ENCODE data around the gene CCDC9B. TPM values are rescaled to one million over a fixed set of nuclear protein-coding genes. Genes with fewer than 3 reads are reported as not detected.

CCDC9B gene
- total RNA-seq, 4 donors from 2014 or later = 28.0 to 105 (median 66.7) TPM

DNA sequence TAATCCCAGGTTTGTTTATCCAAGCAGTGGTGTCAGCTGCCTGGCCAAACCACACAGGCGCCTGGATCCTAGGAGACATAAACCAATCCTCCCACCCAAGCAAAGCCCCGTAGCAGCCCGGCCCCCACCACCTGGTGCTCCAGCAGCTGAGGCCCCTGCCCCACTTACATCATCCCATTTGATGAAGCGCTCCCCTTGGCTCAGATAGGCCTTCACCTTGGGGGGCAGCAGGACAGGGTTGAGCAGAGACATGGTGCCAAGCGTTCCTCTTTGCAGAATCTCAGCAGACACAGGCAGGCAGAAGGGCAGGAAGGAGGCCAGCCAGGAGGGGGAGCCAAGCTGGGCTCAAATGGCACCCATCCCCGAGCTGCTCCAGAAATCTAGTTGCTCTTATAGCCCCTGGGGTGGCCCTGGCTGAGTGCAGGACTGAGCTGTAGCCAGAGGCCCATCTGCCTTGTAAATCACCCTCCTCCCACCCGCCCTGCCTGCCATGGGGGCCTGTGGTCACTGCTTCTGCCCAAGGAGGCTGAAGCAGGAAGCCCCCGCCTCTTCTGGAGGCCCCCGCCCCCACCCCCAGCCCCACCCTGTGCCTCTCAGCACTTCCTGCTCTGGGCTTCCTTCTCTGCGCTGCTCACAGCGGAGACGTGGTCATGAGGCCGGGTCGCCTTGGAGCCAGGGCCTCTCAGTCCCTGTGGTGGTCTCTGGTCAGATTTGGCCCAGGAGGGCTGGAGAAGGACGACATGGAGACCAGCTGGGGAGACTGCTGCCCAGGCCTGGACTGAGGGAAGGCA, 33.1 kb downstream of the CCDC9B start, which contains the start of gene PLCB2:
Gene PLCB2, minus strand, starts transcription at position 515 of the 791 bp plus-strand sequence. Its CDS starts 263 bp downstream, at position 252.
- Histone ChIP-seq H3K27ac (peak within 1 kb of the TSS in 2 of 4 donors; percentile 14 to 65), H3K27me3 (peaks cover 10% of the 10 kb centered on the region), H3K4me3 (peak within 1 kb of the TSS in 1 of 2 donors; percentile 40), H3K36me3 (no peaks in the 10 kb centered on the region), H3K4me1 (peaks cover 0 to 10% (median 0%) of the 10 kb centered on the region in 3 donors), H3K9me3 (no peaks in the 10 kb centered on the region)
- ATAC-seq = peak; percentile 55
- WGBS, 2 donors (ENCODE audit: low coverage in 1 of 2) = 54 to 60% methylated on average over 1 to 4 of the region's 15 CpGs
- TF ChIP-seq POLR2AphosphoS5 (IDR thresholded peaks at IDR 0.05) (no peak), EP300 (IDR thresholded peaks at IDR 0.05) (no peak), POLR2A (IDR thresholded peaks at IDR 0.05) (no peak)
- TF ChIP-seq, protein P1, sequence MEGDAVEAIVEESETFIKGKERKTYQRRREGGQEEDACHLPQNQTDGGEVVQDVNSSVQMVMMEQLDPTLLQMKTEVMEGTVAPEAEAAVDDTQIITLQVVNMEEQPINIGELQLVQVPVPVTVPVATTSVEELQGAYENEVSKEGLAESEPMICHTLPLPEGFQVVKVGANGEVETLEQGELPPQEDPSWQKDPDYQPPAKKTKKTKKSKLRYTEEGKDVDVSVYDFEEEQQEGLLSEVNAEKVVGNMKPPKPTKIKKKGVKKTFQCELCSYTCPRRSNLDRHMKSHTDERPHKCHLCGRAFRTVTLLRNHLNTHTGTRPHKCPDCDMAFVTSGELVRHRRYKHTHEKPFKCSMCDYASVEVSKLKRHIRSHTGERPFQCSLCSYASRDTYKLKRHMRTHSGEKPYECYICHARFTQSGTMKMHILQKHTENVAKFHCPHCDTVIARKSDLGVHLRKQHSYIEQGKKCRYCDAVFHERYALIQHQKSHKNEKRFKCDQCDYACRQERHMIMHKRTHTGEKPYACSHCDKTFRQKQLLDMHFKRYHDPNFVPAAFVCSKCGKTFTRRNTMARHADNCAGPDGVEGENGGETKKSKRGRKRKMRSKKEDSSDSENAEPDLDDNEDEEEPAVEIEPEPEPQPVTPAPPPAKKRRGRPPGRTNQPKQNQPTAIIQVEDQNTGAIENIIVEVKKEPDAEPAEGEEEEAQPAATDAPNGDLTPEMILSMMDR (IDR thresholded peaks at IDR 0.05) = no peak

DNA sequence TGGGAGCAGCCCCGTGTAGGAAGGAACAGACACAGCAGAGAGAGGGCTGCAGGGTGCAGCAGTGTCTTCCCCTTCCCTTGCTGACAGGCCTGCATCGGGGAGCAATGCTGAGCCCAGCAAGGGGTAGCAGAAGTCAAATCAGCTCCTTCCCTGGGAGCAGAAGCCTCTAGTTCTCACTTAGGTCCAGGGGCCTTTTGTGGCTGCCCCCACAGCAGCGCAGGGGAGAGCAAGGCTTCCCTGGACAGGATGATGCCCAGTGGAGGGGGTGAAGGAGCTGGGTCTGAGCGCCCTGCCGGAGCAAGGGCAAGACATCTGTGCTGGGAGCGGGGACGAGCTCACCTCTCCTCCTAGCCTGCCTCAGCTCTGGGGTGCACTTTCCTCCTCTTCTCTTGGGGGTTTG, 33.8 kb downstream of the CCDC9B start:
- Histone ChIP-seq H3K4me1 (peaks cover 0 to 10% (median 0%) of the 10 kb centered on the region in 3 donors), H3K4me3 (peak overlapping the region in 1 of 2 donors; percentile 40), H3K36me3 (no peaks in the 10 kb centered on the region), H3K27ac (peak overlapping the region in 1 of 4 donors; percentile 65), H3K27me3 (peaks cover 14% of the 10 kb centered on the region), H3K9me3 (no peaks in the 10 kb centered on the region)
- WGBS, 2 donors (ENCODE audit: low coverage in 1 of 2) = no CpG with 5 or more reads among the region's 7 CpGs
- no peak for ATAC-seq
- TF ChIP-seq EP300 (IDR thresholded peaks at IDR 0.05) = no peak
- no peak for TF ChIP-seq POLR2A (IDR thresholded peaks at IDR 0.05)
- TF ChIP-seq, protein P1 (IDR thresholded peaks at IDR 0.05) = no peak
- no peak for TF ChIP-seq POLR2AphosphoS5 (IDR thresholded peaks at IDR 0.05)

DNA sequence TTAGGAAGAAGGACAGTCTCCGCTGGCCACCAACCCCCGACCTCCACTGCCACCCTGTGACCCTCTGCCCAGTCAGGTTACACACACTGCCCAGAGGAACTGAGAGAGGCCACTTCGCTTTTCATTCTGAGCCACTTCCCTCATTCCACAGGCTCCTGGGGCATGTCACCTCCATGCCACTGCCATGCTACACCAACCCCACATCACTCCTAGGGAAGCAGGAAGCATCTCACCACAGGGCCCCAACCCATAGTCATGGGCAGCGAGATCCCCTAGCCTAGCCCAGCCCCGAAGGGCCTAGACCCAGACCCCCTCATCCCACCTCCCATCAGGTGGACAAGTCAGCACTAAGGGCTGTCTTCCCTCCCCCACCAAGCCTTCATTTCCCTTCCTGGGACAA, 34.4 kb downstream of the CCDC9B start:
- peaks cover 14% of the 10 kb centered on the region for H3K27me3 ChIP-seq
- peak overlapping the region in 1 of 2 donors; percentile 40 for H3K4me3 ChIP-seq
- H3K4me1 ChIP-seq = peaks cover 0 to 10% (median 0%) of the 10 kb centered on the region in 3 donors
- no peak for ATAC-seq
- TF ChIP-seq, protein P1 (IDR thresholded peaks at IDR 0.05) = no peak
- TF ChIP-seq POLR2AphosphoS5 (IDR thresholded peaks at IDR 0.05) (no peak), POLR2A (IDR thresholded peaks at IDR 0.05) (no peak)
- H3K36me3 ChIP-seq = no peaks in the 10 kb centered on the region
- H3K9me3 ChIP-seq = no peaks in the 10 kb centered on the region
- WGBS, 2 donors (ENCODE audit: low coverage in 1 of 2) = 50 to 100% methylated on average over 1 to 2 of the region's 5 CpGs
- H3K27ac ChIP-seq = no peak overlapping the region

DNA sequence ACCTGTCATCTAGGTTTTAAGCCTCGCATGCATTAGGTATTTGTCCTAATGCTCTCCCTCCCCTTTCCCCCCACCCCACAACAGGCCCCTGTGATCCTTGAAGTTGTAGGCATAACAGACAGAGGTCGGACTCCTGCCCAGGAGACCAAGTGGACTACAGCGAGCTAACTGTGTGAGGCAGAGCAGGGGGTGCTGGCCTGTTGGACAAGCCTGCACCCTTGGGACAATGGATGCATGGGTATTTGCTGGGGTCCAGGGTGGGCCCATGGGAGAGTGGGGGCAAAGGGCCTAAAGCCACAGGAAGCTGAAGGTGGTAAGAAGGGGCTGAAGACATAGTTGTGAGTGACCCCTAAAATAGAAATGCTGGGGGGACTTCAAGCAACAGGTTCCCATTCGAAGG, 35.5 kb downstream of the CCDC9B start:
- Histone ChIP-seq H3K27me3 (peaks cover 14% of the 10 kb centered on the region), H3K4me1 (peaks cover 0 to 10% (median 0%) of the 10 kb centered on the region in 3 donors), H3K4me3 (no peak overlapping the region), H3K27ac (no peak overlapping the region), H3K9me3 (peaks cover 0 to 8% (median 0%) of the 10 kb centered on the region in 3 donors), H3K36me3 (no peaks in the 10 kb centered on the region)
- TF ChIP-seq EP300 (IDR thresholded peaks at IDR 0.05) = no peak
- TF ChIP-seq POLR2AphosphoS5 (IDR thresholded peaks at IDR 0.05) = no peak
- WGBS, 2 donors (ENCODE audit: low coverage in 1 of 2) = 80 to 100% methylated on average over 1 of the region's 4 CpGs
- ATAC-seq = no peak

DNA sequence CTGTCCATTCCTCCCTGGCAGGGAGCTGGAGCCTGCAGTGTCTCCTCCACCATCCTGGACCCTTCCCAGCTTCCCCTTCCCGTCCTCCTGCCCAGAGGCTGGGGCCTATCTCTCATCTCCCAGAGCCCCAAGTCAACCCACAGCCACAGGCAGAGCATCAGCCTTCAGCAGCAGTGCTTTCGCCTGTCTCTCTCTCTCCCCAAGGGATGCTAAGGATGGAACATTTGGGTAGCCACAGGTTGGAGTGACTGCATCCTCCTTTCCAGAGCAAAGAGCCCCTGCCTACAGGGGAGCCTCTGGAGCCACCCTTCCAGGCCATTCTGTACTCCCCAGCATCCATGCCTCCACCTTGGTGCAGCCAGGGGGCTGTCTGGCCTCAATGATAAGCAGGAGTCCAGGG, 37.2 kb downstream of the CCDC9B start:
- no peak for TF ChIP-seq POLR2AphosphoS5 (IDR thresholded peaks at IDR 0.05)
- TF ChIP-seq, protein P1 (IDR thresholded peaks at IDR 0.05) = no peak
- no peak for TF ChIP-seq POLR2A (IDR thresholded peaks at IDR 0.05)
- TF ChIP-seq EP300 (IDR thresholded peaks at IDR 0.05) = no peak
- 100% methylated on average over 1 of the region's 2 CpGs; no CpG with 5 or more reads in 1 of the 2 donors for WGBS, 2 donors (ENCODE audit: low coverage in 1 of 2)

More for the DNA sequence above, 37.2 kb downstream of the CCDC9B start:
- Histone ChIP-seq H3K9me3 (peaks cover 0 to 22% (median 0%) of the 10 kb centered on the region in 3 donors), H3K27ac (no peak overlapping the region), H3K4me1 (peaks cover 0 to 10% (median 0%) of the 10 kb centered on the region in 3 donors), H3K4me3 (no peak overlapping the region), H3K27me3 (peaks cover 14% of the 10 kb centered on the region), H3K36me3 (peaks cover 0 to 4% of the 10 kb centered on the region in 2 donors)
- no peak for ATAC-seq

Measured in gastroesophageal sphincter (tissue), 4 donors.